GM19351 (cell line): ENCODE data around the gene SLC2A2.
A peak's percentile ranks its signal among the peaks of the same experiment; 100 is the strongest.

Experiments used
- ATAC-seq: cut with Tn5 transposase; IDR thresholded peaks from one replicate; pipeline ENCODE4 v1.9.1; 2021; ENCODE audit warnings: mild to moderate bottlenecking, moderate library complexity; ENCODE audit not compliant: unreplicated experiment

SLC2A2 gene

GRCh38 chr3:171038342-171038741 is 11.8 kb upstream of the SLC2A2 start:
- no peak for ATAC-seq

GRCh38 chr3:171028779-171029232 is 2.3 kb upstream of the SLC2A2 start:
- ATAC-seq: no peak

DNA sequence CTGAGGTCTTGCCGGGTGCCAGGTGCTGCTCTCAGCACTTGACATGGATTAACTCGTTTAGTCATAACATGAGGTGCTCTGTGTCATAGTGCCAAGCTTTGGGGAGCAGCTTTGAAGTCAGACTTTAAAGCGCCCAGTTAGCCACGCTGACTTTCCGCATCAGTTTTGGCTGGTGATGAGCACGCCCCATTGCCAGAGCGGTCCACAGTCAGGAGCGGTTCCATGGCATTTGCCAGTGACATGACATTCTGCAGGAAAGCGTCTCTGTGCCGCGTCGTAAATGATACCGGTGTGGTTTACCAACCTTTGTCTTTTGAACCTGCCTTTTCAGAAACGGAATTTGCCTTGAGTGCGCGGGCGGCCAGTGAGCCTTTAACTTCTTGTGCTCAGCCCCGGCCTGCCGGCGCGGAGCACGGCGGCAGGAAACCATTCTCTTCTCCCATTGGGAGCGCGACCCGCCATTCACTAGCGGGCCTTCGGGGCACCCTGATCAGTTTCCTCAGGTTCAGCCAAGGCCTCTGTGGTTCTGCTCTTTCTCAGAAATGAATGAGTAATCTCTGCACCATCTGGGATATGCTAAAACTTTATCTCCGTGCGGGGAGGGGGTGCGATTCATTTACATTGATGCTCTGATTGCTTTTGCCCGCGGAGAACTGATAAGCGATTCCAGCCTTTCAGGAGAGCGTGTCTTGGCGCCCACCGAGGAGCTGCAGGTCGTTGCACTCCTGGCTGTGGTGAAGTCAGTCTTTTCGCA is 1.7 kb upstream of the SLC2A2 start:
- ATAC-seq: peak; percentile 55

- ATAC-seq: no peak
These were observed 3.0 kb downstream of the SLC2A2 start for GRCh38 chr3:171023566-171023965.

DNA sequence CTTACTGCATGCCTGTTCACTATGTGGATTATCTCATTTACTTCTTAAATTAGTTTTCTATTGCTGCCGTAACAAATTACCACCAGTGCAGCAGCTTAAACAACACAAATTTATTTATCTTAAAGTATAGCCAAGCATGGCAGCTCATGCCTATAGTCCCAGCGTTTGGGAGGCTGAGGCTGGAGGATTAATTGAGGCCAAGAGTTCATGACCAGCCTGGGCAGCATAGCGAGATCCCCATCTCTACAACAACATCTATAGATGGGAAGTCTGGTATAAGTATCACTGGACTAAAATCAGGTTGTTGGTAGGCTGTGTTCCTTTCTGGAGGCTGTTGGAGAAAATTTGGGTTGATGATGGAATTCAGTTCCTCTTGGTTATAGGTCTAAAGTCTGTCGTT is 5.1 kb downstream of the SLC2A2 start:
- ATAC-seq: no peak

GRCh38 chr3:171018156-171018935 is 8.2 kb downstream of the SLC2A2 start:
- ATAC-seq: no peak

GRCh38 chr3:171013822-171014748 is 12.4 kb downstream of the SLC2A2 start:
- no peak for ATAC-seq

DNA sequence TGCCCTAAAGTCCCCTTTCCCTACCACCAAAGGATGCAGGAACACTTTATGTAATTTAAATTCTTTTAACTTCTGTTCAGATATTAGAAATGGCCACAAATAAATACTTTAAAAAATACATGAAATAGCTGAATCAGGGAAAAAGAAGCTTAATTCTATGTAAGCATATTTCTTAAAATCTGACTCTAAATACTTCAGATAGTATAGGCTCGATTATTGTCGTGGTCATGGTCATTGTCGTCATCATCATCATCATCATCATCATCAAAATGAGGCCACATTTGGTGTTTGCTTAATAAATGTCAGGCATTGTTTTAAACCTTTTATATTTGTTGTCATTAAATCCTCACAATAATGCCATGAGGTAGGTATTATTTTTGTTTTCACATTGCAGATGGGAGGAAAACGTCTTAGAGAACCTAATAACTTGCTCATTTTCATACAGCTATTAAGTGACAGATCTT is 14.6 kb downstream of the SLC2A2 start:
- no peak for ATAC-seq

- no peak for ATAC-seq
These were observed 15.2 kb downstream of the SLC2A2 start for GRCh38 chr3:171011109-171011872.

GRCh38 chr3:171007316-171007715 is 19.2 kb downstream of the SLC2A2 start:
- ATAC-seq: no peak

GRCh38 chr3:171005648-171006047 is 20.9 kb downstream of the SLC2A2 start:
- no peak for ATAC-seq

DNA sequence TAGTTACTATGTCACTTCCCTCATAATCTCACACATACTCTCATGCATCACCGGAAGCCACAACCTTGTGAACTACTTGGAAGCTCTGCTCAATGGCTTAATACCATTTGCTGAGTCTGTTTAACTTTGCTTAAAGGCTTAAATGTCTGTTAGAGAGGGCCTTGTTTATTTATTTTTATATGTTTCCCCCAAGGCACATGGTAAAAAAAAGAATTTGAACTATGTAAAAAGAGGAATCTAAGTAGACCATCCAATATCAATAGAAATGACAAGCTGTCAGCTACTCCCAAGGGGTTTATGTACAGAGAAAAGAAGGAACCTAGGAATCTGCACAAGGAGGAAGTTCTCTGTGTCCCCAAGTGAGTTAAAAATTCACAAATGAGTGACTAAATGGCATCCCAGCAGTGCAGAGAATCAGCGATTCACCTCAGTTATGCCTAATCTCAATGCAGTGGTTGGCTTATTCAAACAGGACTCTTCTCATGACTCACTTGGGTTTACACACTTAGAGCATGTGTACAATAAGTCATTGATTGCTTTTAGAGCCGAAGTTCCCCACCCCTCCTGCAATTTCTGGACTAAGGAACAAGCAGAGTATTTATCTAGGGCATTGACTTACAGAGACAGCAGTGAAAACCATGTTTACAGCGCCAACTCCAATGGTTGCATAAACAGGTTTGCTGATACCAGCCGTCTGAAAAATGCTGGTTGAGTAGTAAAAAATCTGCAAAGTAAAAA is 24.4 kb downstream of the SLC2A2 start:
- ATAC-seq: no peak

GRCh38 chr3:171001250-171001893 is 25.1 kb downstream of the SLC2A2 start:
- no peak for ATAC-seq

DNA sequence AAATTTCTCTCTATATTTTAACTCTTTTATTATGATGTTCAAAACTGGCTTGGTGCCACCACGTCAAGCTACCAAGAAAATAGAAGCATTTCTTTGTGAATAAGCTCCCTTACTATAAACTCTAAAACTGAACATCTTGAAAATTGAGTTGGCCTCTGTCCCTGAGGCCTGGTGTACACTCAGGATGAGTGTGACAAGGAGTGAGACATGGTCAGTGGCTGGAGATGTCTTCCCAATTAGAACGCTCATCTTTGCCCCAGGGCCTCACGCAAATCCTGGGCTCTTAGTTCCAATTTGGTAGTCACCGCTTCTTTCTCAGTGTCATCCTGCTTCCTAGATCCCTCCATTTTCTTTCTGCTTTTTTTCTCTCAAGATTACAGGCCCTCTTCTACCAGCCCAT is 26.2 kb downstream of the SLC2A2 start:
- no peak for ATAC-seq

DNA sequence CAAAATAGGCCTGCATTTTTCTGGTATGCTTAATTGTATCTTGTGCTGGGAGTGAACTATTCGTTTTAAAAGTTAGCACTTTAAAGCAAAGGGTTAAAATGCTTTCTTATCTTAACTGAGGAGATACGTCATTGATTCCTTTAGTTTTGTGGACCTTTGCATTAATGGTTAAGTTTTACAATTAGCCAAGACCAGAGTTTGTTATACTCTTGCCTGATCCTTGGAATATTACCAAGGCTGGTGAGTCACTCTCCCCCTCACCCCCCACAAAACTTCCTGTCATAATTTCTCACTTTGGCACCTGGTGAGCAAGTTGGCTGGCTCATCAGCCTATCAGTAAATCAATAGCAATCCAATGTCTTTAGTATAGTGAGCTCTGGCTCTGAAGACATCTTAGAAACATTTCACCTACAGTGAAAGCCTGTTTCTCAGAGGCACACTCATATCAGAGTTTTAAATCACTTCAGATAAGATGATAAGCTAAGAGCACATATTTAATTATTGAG is 26.7 kb downstream of the SLC2A2 start:
- ATAC-seq: no peak

DNA sequence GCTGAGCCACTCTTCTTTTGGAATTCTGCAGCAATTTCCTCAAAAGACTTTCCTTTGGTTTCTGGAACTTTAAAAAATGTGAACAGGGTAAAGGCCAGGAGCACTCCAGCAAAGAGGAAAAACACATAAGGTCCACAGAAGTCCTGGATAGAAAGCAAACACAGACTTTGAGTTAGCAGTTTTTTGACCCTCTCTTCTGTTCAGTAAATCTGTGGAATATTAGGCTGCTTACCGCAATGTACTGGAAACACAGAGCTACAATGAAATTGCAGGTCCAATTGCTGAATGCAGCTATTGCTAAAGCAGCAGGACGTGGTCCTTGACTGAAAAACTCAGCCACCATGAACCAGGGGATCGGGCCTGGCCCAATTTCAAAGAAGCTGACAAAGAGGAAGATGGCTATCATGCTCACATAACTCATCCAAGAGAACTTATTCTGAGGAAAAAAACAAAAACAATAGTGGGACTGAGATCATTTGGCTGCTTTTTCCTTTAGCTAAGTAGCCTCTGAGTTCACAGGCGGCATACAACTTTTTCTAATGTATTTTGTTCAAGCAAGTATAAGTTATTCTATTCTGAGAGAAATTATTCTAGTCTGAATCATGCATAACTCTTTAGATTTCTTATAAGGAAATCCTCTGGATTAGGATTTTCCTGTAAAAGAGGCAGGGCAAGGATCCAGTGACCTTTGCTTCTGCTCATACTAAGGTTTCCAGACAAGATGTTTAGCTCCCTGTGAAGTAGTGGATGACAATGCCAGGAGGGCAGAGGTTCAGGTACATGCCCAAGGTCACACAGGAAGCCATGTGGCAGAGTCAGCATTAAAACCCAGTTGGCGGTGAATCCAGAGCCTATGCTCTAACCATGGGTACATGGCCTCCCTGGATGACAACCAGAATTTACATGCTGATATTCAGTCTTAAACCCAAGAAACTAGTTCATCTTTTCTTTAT is 28.3 kb downstream of the SLC2A2 start:
- ATAC-seq: no peak

DNA sequence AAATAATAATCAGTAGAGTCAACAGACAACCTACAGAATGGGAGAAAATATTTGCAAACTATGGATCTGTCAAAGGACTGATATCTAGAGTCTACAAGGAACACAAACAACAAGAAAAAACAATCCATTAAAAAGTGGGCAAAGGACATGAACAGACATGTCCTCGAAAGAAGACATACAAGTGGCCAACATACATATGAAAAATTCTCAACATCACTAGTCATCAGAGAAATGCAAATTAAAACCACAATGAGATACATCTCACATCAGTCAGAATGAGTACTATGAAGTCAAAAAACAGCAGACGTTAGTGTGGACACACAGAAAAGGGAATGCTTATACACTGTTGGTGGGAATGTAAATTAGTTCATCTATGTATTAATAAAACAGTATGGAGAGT is 33.7 kb downstream of the SLC2A2 start:
- no peak for ATAC-seq

DNA sequence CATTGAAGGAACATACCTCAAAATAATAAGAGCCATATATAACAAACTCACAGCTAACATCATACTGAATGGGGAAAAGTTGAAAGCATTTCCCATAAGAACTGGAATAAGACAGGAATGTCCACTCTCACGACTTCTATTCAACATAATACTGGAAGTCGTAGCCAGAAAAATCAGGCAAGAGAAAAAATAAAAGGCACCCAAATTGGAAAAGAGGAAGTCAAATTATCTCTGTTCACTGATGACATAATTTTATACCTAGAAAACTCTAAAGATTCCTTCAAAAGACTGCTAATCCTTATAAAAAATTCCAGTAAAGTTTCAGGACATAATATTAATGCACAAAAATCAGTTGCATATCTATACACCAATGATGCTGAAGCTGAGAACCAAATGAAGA is 34.9 kb downstream of the SLC2A2 start:
- no peak for ATAC-seq
